Naive thymus-derived CD4-positive, alpha-beta T cell (primary cell): ENCODE measurements around the gene CRHR1. TPM values are rescaled to one million over a fixed set of nuclear protein-coding genes. Genes with fewer than 3 reads are reported as not detected.
"Not testable (repeated sequence)": the region's sequence is repeated elsewhere in the genome, so short reads cannot be mapped to it uniquely, and the experiment has no call there.

Experiments
- ATAC-seq: fragments of 150-1000 bp; cut with Tn5 transposase; 2 replicates; pipeline ENCODE4 v1.10.0; 2021; ENCODE audit warnings: mild to moderate bottlenecking, moderate library complexity
- CTCF ChIA-PET: fragments of 350-600 bp; sonication (Branson Sonifier 250); formaldehyde crosslinking; loops from one replicate; lab custom pipeline; 2021; ENCODE audit warnings: antibody characterized with exemption; lab: Charles Lee
- POLR2A ChIA-PET: fragments of 350-600 bp; sonication (Branson Sonifier 250); formaldehyde crosslinking; loops from one replicate; lab custom pipeline; 2021; ENCODE audit warnings: antibody characterized with exemption, inconsistent platforms; lab: Charles Lee
- DNase-seq, 9 donors: peaks; one replicate each; pipeline versions ENCODE4 v3.0.0 to v3.0.0-alpha.2; 2020 to 2022; ENCODE audit warnings: mixed read lengths in 1 of 9
- H3K27ac ChIP-seq: one replicate; pipeline ENCODE4 v1.7.0; 2013; ENCODE audit warnings: mild to moderate bottlenecking, low read depth, low read length, moderate library complexity
- H3K27me3 ChIP-seq, 2 donors: one replicate each; pipeline ENCODE4 v1.7.0; 2013; ENCODE audit warnings: low read length in 2 of 2, mild to moderate bottlenecking in 2 of 2, moderate library complexity in 2 of 2; ENCODE audit not compliant: control insufficient read depth in 2 of 2, insufficient read depth in 2 of 2
- H3K36me3 ChIP-seq, 3 experiments: 1 replicate in 2 of 3; 2 replicates in 1 of 3; pipeline ENCODE4 v1.7.0; 2013; ENCODE audit warnings: low read length in 3 of 3, mild to moderate bottlenecking in 3 of 3, moderate library complexity in 1 of 3; ENCODE audit not compliant: insufficient read depth in 3 of 3, control insufficient read depth in 2 of 3
- H3K4me1 ChIP-seq, 2 donors: one replicate each; pipeline ENCODE4 v1.7.0; 2013; ENCODE audit warnings: low read length in 2 of 2, mild to moderate bottlenecking in 2 of 2, moderate library complexity in 1 of 2; ENCODE audit not compliant: control insufficient read depth in 2 of 2, insufficient read depth in 2 of 2
- H3K4me3 ChIP-seq: 2 replicates; pipeline ENCODE4 v1.7.0; 2013; ENCODE audit warnings: mild to moderate bottlenecking, low read length
- H3K9me3 ChIP-seq, 3 experiments: 1 replicate in 2 of 3; 2 replicates in 1 of 3; pipeline ENCODE4 v1.7.0; 2013; ENCODE audit warnings: low read length in 3 of 3; ENCODE audit not compliant: control insufficient read depth in 2 of 3
- H3K27ac Mint-ChIP-seq, 9 donors: one replicate each; pipeline ENCODE4 v1.8.0; 2020 to 2022; ENCODE audit warnings: mixed read lengths in 9 of 9, mild to moderate bottlenecking in 8 of 9, moderate library complexity in 5 of 9, inconsistent platforms in 2 of 9
- H3K27me3 Mint-ChIP-seq, 5 donors: one replicate each; pipeline ENCODE4 v1.8.0; 2021 to 2022; ENCODE audit warnings: mixed read lengths in 5 of 5, mild to moderate bottlenecking in 1 of 5
- H3K36me3 Mint-ChIP-seq, 5 donors: one replicate each; pipeline ENCODE4 v1.8.0; 2020 to 2022; ENCODE audit warnings: mixed read lengths in 5 of 5, mild to moderate bottlenecking in 3 of 5, inconsistent platforms in 1 of 5
- H3K4me1 Mint-ChIP-seq, 7 donors: one replicate each; pipeline ENCODE4 v1.8.0; 2020 to 2022; ENCODE audit warnings: mixed read lengths in 7 of 7, mild to moderate bottlenecking in 3 of 7, inconsistent platforms in 1 of 7
- H3K4me3 Mint-ChIP-seq, 10 donors: one replicate each; pipeline ENCODE4 v1.8.0; 2020 to 2022; ENCODE audit warnings: mild to moderate bottlenecking in 10 of 10, mixed read lengths in 10 of 10, moderate library complexity in 6 of 10, inconsistent platforms in 2 of 10
- H3K9me3 Mint-ChIP-seq, 11 donors: one replicate each; pipeline ENCODE4 v1.8.0; 2020 to 2022; ENCODE audit warnings: mixed read lengths in 11 of 11, mild to moderate bottlenecking in 4 of 11, inconsistent platforms in 1 of 11, moderate library complexity in 1 of 11
- intact Hi-C, 2 donors: fragments of 100-400 bp; cut with micrococcal nuclease; formaldehyde crosslinking; loops; one replicate each; pipeline ENCODE4 v1.15.1; 2023
- polyA plus RNA-seq, 2 donors: library from polyadenylated mRNA; unstranded; fragments of 300-500 nt; fragmentation: Illumina TruSeq; gene quantifications; one replicate each; pipeline ENCODE4 v1.2.3, GENCODE V29; 2021
- total RNA-seq, 6 experiments: library from RNA in 5 of 6; stranded (reverse) in 5 of 6; gene quantifications; 1 replicate in 5 of 6; 2 replicates in 1 of 6; pipeline ENCODE4 v1.2.3 and lab custom pipeline; 2021 to 2026

Gene CRHR1
- total and polyA plus RNA-seq, 7 experiments from 2014 or later = not detected

GRCh38 chr17:45743626-45744326 is 40.3 kb upstream of the CRHR1 start:
- Mint-ChIP-seq H3K36me3 (no peaks in the 10 kb centered on the region), H3K9me3 (peaks cover 0 to 3% (median 0%) of the 10 kb centered on the region in 11 donors), H3K4me3 (no peak overlapping the region), H3K4me1 (peaks cover 0 to 5% (median 0%) of the 10 kb centered on the region in 7 donors), H3K27me3 (peaks cover 9 to 32% (median 15%) of the 10 kb centered on the region in 5 donors), H3K27ac (no peak overlapping the region)
- Histone ChIP-seq H3K4me1 (no peaks in the 10 kb centered on the region), H3K27ac (no peak overlapping the region), H3K4me3 (no peak overlapping the region), H3K36me3 (no peaks in the 10 kb centered on the region), H3K9me3 (no peaks in the 10 kb centered on the region), H3K27me3 (no peaks in the 10 kb centered on the region)
- ChIA-PET POLR2A (no interaction called here), CTCF (no interaction called here)
- ATAC-seq (no peak), DNase-seq (no peak)
- intact Hi-C loops = no loop called here

GRCh38 chr17:45744826-45745225 is 39.3 kb upstream of the CRHR1 start:
- H3K4me3 ChIP-seq, DNase-seq, POLR2A ChIA-PET, ATAC-seq, H3K27ac Mint-ChIP-seq, H3K27me3 ChIP-seq, intact Hi-C loops, H3K9me3 ChIP-seq, H3K27ac ChIP-seq, H3K4me3 Mint-ChIP-seq, H3K36me3 ChIP-seq, H3K4me1 Mint-ChIP-seq, H3K36me3 Mint-ChIP-seq, H3K4me1 ChIP-seq, H3K9me3 Mint-ChIP-seq: not testable (repeated sequence)
- H3K27me3 Mint-ChIP-seq = peaks cover 9 to 35% (median 17%) of the 10 kb centered on the region in 5 donors
- CTCF ChIA-PET = interaction anchor here (0.5 kb wide), 1 partner anchor 72 kb away, joined by 3 read pairs; no protein-coding TSS in a partner anchor

DNA sequence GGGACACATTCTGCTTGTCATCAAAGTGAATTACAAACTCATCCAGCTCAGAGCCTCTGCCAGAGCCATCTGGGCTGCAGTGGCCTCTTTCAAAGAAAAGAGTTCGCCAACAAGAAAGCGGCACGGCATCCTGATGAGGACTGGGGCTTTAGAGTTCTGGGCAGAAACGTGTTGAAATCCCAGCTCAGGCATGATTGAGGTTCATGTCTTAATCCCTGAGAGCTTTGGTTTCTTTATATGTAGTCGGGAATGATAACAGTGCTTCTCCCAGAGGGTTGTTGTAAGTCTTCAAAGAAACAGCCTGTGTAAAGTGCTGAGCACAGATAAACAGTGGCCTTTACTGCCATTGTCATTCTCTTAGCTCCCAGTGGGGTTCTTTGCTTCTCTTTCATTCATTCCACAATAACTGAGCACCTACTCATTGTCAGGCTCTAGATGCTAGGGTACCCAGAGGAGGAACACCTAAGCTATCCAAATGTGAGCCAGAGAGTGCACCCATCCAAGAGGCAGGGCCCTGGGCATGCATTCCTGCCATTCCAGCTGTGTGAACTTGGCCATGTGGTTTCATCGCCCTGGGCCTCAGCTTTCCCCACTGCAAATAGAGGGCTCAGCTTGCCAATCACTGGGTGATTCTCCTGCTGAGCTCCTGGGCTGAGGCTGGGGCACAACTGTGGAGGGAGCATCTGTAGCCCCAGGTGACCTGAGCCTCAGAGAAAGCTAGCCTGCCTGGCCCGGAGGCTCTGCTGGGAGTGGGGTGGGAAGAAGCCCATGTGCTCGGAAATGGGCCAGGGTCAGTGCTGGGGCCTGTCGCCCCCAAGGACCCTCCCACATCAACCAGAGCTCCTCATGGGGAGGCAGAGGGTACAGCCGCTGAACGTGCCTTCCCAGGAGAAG is 38.3 kb upstream of the CRHR1 start:
- H3K27ac Mint-ChIP-seq = no peak overlapping the region
- POLR2A ChIA-PET = no interaction called here
- no peaks in the 10 kb centered on the region for H3K9me3 Mint-ChIP-seq
- ATAC-seq = no peak
- intact Hi-C loops = no loop called here
- CTCF ChIA-PET = no interaction called here
- Histone ChIP-seq H3K27me3 (no peaks in the 10 kb centered on the region), H3K4me1 (no peaks in the 10 kb centered on the region), H3K9me3 (no peaks in the 10 kb centered on the region), H3K36me3 (no peaks in the 10 kb centered on the region), H3K4me3 (no peak overlapping the region), H3K27ac (no peak overlapping the region)
- DNase-seq = no peak
- H3K36me3 Mint-ChIP-seq = no peaks in the 10 kb centered on the region
- no peaks in the 10 kb centered on the region for H3K4me1 Mint-ChIP-seq
- peaks cover 9 to 36% (median 20%) of the 10 kb centered on the region in 5 donors for H3K27me3 Mint-ChIP-seq
- H3K4me3 Mint-ChIP-seq = no peak overlapping the region

DNA sequence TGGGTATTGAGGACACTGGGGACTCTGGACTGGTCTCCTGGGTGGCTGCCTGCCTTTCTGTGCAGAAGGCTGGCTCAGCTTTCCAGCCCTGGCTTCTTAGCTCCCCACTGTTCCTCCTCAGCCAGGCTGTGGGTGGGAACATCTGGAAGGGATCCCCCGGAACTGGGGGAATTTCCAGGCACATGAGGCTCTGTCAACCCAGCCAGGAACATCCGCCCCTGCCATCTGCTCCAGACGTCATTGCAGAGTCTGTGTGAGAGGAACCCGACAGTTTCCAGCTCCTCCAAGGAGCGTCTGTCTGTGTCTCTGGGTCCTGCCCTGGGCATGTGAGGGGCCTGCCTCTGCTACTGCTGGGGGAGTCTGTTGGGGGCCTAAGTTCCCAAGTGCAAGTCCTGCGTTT is 36.2 kb upstream of the CRHR1 start:
- ChIA-PET POLR2A (no interaction called here), CTCF (no interaction called here)
- no peaks in the 10 kb centered on the region for H3K4me1 ChIP-seq
- Mint-ChIP-seq H3K4me1 (no peaks in the 10 kb centered on the region), H3K36me3 (no peaks in the 10 kb centered on the region), H3K9me3 (no peaks in the 10 kb centered on the region), H3K4me3 (no peak overlapping the region), H3K27ac (no peak overlapping the region), H3K27me3 (peaks cover 5 to 40% (median 19%) of the 10 kb centered on the region in 5 donors)
- H3K36me3 ChIP-seq = no peaks in the 10 kb centered on the region
- H3K4me3 ChIP-seq = no peak overlapping the region
- H3K27ac ChIP-seq = no peak overlapping the region
- H3K9me3 ChIP-seq = no peaks in the 10 kb centered on the region
- no peak for DNase-seq
- H3K27me3 ChIP-seq = no peaks in the 10 kb centered on the region
- intact Hi-C loops = no loop called here
- no peak for ATAC-seq

- Histone ChIP-seq H3K4me1 (no peaks in the 10 kb centered on the region), H3K27me3 (no peaks in the 10 kb centered on the region), H3K36me3 (no peaks in the 10 kb centered on the region), H3K27ac (no peak overlapping the region), H3K4me3 (no peak overlapping the region), H3K9me3 (no peaks in the 10 kb centered on the region)
- no peak overlapping the region for H3K4me3 Mint-ChIP-seq
- H3K36me3 Mint-ChIP-seq = no peaks in the 10 kb centered on the region
- peaks cover 0 to 40% (median 11%) of the 10 kb centered on the region in 5 donors for H3K27me3 Mint-ChIP-seq
- no peaks in the 10 kb centered on the region for H3K4me1 Mint-ChIP-seq
- ATAC-seq = no peak
- H3K9me3 Mint-ChIP-seq = no peaks in the 10 kb centered on the region
- intact Hi-C loops = no loop called here
- POLR2A ChIA-PET = no interaction called here
- DNase-seq = no peak
- no peak overlapping the region for H3K27ac Mint-ChIP-seq
- CTCF ChIA-PET = no interaction called here
Measured at GRCh38 chr17:45748731-45749310, 35.3 kb upstream of the CRHR1 start.

DNA sequence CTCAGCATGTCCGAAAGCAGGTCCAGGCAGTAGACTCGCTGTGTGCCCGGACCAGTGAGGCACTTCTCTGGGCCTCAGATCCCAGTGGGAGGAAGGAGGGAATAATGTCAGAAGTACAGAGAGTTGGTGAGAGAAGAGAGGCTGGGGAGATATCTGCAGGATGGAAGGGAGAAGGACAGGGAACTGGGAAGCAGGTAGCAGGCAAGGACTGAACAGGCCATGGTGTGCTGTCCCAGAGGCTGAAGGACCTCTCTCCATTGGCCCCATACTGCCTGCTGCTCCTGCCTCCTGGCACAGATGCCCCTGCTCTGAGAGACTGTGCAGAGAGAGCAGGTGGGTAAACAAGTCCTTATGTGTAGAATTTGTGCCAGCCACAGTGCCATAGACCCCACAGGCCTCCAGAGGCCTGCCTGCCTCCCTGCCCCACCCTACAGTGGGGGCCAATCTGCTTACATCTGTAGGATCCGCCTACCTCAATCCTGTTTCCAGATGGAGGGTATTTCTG is 34.2 kb upstream of the CRHR1 start:
- Mint-ChIP-seq H3K36me3 (no peaks in the 10 kb centered on the region), H3K4me3 (no peak overlapping the region), H3K27ac (no peak overlapping the region), H3K4me1 (no peaks in the 10 kb centered on the region), H3K27me3 (peaks cover 2 to 38% (median 12%) of the 10 kb centered on the region in 5 donors), H3K9me3 (no peaks in the 10 kb centered on the region)
- Histone ChIP-seq H3K27me3 (no peaks in the 10 kb centered on the region), H3K36me3 (no peaks in the 10 kb centered on the region), H3K9me3 (no peaks in the 10 kb centered on the region), H3K27ac (no peak overlapping the region), H3K4me1 (no peaks in the 10 kb centered on the region), H3K4me3 (no peak overlapping the region)
- ChIA-PET POLR2A (no interaction called here), CTCF (no interaction called here)
- DNase-seq (no peak), ATAC-seq (no peak)
- intact Hi-C loops = no loop called here
